AG09309 (cell line): ENCODE results near the gene PI3.

Experiments
- DNase-seq: peaks from one replicate; pipeline ENCODE4 v3.0.0-alpha.2; 2010; ENCODE audit warnings: low read depth
- H3K4me3 ChIP-seq: 2 replicates; pipeline ENCODE4 v1.5.1; 2011; ENCODE audit warnings: mild to moderate bottlenecking, low read depth, low read length, moderate library complexity; ENCODE audit not compliant: control insufficient read depth
- TF ChIP-seq, protein P1 (sequence below): IDR thresholded peaks from 2 replicates; pipeline ENCODE4 v1.5.1; 2011; ENCODE audit warnings: mild to moderate bottlenecking, low read depth, low read length, inconsistent platforms; ENCODE audit not compliant: insufficient read depth, control insufficient read depth; ENCODE audit errors: missing control alignments

Gene PI3

DNA sequence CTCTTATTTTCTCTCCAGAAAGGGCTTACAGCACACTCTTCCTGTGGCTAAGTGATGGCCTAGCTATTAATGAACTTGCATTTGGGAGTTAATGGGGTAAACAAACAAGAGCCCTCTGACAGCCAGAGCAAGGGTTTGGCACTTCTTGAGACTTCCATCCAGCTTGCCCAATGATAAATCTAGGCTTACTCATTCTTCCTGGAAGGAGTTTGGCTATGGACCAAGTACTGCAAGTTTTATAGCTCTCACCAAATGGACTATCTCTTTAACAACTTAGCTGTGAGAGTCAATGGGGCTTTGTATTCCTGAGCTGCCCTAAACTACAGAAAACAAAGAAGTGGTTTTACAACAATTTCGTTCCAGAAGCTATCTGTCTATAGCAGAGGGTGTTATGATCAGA, 16.7 kb upstream of the PI3 start:
- no peak overlapping the region for H3K4me3 ChIP-seq
- peak; percentile 58 for DNase-seq
- TF ChIP-seq, protein P1, sequence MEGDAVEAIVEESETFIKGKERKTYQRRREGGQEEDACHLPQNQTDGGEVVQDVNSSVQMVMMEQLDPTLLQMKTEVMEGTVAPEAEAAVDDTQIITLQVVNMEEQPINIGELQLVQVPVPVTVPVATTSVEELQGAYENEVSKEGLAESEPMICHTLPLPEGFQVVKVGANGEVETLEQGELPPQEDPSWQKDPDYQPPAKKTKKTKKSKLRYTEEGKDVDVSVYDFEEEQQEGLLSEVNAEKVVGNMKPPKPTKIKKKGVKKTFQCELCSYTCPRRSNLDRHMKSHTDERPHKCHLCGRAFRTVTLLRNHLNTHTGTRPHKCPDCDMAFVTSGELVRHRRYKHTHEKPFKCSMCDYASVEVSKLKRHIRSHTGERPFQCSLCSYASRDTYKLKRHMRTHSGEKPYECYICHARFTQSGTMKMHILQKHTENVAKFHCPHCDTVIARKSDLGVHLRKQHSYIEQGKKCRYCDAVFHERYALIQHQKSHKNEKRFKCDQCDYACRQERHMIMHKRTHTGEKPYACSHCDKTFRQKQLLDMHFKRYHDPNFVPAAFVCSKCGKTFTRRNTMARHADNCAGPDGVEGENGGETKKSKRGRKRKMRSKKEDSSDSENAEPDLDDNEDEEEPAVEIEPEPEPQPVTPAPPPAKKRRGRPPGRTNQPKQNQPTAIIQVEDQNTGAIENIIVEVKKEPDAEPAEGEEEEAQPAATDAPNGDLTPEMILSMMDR = no peak

DNA sequence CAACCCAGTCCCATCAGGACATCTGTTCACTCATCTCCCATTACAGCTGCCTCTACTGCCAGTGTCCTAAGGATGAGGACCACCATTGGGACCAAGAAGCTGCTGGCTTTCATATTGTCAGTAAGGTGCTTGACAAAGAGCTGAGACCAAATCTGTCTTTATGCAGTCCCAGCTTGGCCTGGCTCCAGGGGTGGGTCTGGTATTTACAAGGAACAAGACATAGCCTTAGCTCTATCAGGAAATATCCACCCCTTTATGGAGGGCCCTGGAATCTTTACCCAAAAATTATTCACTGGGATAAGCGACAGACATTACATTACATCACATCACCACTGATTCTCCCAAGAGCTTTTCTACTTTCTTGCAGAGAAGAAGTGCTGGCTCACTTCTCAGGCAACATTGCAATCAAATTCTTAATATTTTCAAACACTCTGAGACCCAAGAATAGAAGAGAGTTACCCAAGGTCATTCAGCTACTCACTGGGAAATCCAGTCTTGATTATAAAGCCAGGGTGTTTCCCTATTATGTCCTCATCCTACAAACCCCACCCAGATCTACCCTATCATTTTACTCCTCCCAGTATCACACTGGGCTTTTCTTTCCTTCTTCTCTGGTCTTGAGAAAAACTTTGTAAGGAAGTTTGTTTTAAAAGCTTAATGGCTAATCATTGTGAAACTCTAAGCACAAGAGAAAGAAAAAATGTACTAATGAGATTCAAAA, 11.5 kb upstream of the PI3 start:
- H3K4me3 ChIP-seq = no peak overlapping the region
- no peak for DNase-seq
- TF ChIP-seq, protein P1 = no peak

DNA sequence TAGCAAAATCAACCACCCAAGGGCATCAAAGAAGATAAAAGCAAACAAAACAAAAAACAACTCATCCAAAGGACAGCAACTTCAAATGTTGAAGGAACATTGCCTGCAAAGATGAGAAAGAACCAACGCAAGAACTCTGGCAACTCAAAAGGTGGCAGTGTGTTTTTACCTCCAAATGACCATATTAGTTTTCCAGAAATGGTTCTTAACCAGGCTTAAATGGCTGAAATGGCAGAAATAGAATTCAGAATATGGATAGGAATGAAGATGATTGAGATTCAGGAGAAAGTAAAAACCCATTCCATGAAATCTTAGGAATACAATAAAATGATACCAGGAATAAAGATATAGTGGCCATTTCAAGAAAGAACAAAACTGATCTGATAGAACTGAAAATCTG, 9.8 kb upstream of the PI3 start:
- no peak for DNase-seq
- no peak overlapping the region for H3K4me3 ChIP-seq
- TF ChIP-seq, protein P1 = no peak

DNA sequence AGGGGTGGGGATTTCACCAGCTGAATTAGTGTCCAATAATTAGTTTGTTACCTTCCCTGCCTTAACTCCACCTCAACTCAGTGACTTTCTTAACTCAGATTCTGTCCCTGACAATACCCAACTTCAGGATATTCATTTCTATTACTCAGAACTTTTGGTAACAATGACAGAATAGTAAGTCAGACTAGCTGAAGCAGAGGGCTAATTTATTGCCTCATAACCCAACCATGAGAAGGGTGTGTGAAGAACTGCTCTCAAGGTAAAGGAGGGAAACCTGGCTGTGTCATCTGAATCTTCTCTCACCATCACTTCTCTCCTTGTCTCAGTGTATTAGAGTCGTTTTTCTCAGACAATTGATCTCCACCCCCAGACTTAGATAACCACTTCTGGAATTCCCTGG, 1.2 kb upstream of the PI3 start:
- H3K4me3 ChIP-seq = no peak overlapping the region
- TF ChIP-seq, protein P1 = no peak
- DNase-seq = no peak

GRCh38 chr20:45176526-45177267, 2.0 kb downstream of the PI3 start:
- DNase-seq = no peak

DNA sequence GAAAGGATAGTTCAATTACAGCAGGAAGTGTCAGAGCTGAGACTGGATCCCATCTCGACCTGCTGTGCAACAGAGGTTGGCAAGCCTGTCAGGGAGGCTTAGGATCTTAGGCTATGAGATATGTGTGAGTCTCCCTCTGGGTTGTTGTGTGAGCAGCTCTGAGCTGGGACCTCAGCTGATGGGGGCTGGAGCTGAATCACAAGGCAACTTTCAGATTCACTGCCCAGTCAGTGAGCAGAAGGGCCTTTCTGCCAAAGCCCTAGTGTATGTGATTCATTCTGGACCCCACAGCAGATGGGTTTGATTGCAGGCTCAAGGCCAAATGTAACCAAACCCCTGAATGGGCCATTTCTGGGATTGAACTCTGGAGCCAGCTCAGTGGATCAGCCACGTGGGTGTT, 4.5 kb downstream of the PI3 start:
- DNase-seq = no peak
- TF ChIP-seq, protein P1 = no peak
- no peak overlapping the region for H3K4me3 ChIP-seq

More at GRCh38 chr20:45176526-45177267, 2.0 kb downstream of the PI3 start:
- H3K4me3 ChIP-seq = no peak overlapping the region
- TF ChIP-seq, protein P1 = no peak
